GM23338 (cell line): ENCODE data around the gene FGFRL1. TPM values are rescaled to one million over a fixed set of nuclear protein-coding genes. Genes with fewer than 3 reads are reported as not detected.

Experiments used
- ATAC-seq: fragments of 200-7000 bp; cut with Tn5 transposase; 3 replicates; pipeline ENCODE4 v1.9.1; 2020
- DNase-seq: peaks from one replicate; pipeline ENCODE4 v3.0.0-alpha.2; 2015; ENCODE audit warnings: low spot score
- H2AFZ ChIP-seq: fragments of 200-600 bp; sonication (generic); 2 replicates; pipeline ENCODE4 v1.8.0; 2016; ENCODE audit warnings: antibody characterized with exemption, mild to moderate bottlenecking, moderate library complexity
- H3F3A ChIP-seq: fragments of 200-600 bp; sonication (generic); replicated peaks from 2 replicates; pipeline ENCODE4 v1.8.0; 2017; ENCODE audit warnings: antibody characterized with exemption, mixed run types, low read depth
- H3K27ac ChIP-seq: fragments of 200-600 bp; sonication (generic); 2 replicates; pipeline ENCODE4 v1.6.1; 2016; ENCODE audit warnings: low read depth
- H3K27me3 ChIP-seq: fragments of 200-600 bp; sonication (generic); 2 replicates; pipeline ENCODE4 v1.8.0; 2016; ENCODE audit warnings: mild to moderate bottlenecking, mixed run types, moderate library complexity; ENCODE audit not compliant: insufficient read depth
- H3K36me3 ChIP-seq: fragments of 200-600 bp; sonication (generic); 2 replicates; pipeline ENCODE4 v1.8.0; 2016; ENCODE audit warnings: mild to moderate bottlenecking; ENCODE audit not compliant: insufficient read depth
- H3K4me1 ChIP-seq: fragments of 200-600 bp; sonication (generic); 2 replicates; pipeline ENCODE4 v1.8.0; 2016; ENCODE audit warnings: mild to moderate bottlenecking, moderate library complexity; ENCODE audit not compliant: insufficient read depth
- H3K4me2 ChIP-seq: fragments of 200-600 bp; sonication (generic); 2 replicates; pipeline ENCODE4 v1.7.1; 2017; ENCODE audit warnings: mixed run types
- H3K4me3 ChIP-seq: fragments of 200-600 bp; sonication (generic); 2 replicates; pipeline ENCODE4 v1.6.1; 2016; ENCODE audit warnings: mixed run types
- H3K79me2 ChIP-seq: fragments of 200-600 bp; sonication (generic); replicated peaks from 2 replicates; pipeline ENCODE4 v1.8.0; 2017; ENCODE audit warnings: mild to moderate bottlenecking; ENCODE audit not compliant: insufficient read depth
- H3K9me2 ChIP-seq: fragments of 200-600 bp; sonication (generic); 2 replicates; pipeline ENCODE4 v1.8.0; 2017; ENCODE audit not compliant: insufficient read depth
- H4K20me1 ChIP-seq: fragments of 200-600 bp; sonication (generic); replicated peaks from 2 replicates; pipeline ENCODE4 v1.8.0; 2017; ENCODE audit warnings: mild to moderate bottlenecking; ENCODE audit not compliant: insufficient read depth
- H3K27ac Mint-ChIP-seq: 2 replicates; pipeline ENCODE4 v1.8.0; 2020; ENCODE audit warnings: inconsistent platforms, mild to moderate bottlenecking, moderate library complexity, mixed read lengths
- H3K27me3 Mint-ChIP-seq: 3 replicates; pipeline ENCODE4 v1.8.0; 2022; ENCODE audit warnings: low read depth, mild to moderate bottlenecking, moderate library complexity, mixed read lengths, inconsistent platforms; ENCODE audit not compliant: insufficient read depth, poor library complexity
- H3K36me3 Mint-ChIP-seq: 3 replicates; pipeline ENCODE4 v1.8.0; 2021; ENCODE audit warnings: low read depth, mild to moderate bottlenecking, inconsistent platforms, moderate library complexity, mixed read lengths
- H3K4me1 Mint-ChIP-seq: 3 replicates; pipeline ENCODE4 v1.8.0; 2020; ENCODE audit warnings: mild to moderate bottlenecking, inconsistent platforms, mixed read lengths
- H3K4me3 Mint-ChIP-seq: 3 replicates; pipeline ENCODE4 v1.8.0; 2021; ENCODE audit warnings: moderate library complexity, mild to moderate bottlenecking, inconsistent platforms, mixed read lengths
- H3K9me3 Mint-ChIP-seq: 3 replicates; pipeline ENCODE4 v1.8.0; 2020; ENCODE audit warnings: moderate library complexity, mild to moderate bottlenecking, inconsistent platforms, mixed read lengths
- CREB1 ChIP-seq: fragments of 250-450 bp; sonication (Bioruptor Pico); IDR thresholded peaks from 2 replicates; pipeline ENCODE4 v1.5.0; 2020; ENCODE audit warnings: low read depth, mild to moderate bottlenecking, moderate library complexity
- ETS1 ChIP-seq: IDR thresholded peaks from 2 replicates; pipeline ENCODE4 v1.6.1; 2016; ENCODE audit warnings: antibody characterized with exemption
- EZH2 ChIP-seq: fragments of 200-600 bp; sonication (generic); IDR thresholded peaks from one replicate; pipeline ENCODE4 v1.8.0; 2017; ENCODE audit warnings: antibody characterized with exemption, mild to moderate bottlenecking, low read depth; ENCODE audit not compliant: unreplicated experiment
- EZH2phosphoT487 ChIP-seq: fragments of 200-600 bp; sonication (generic); IDR thresholded peaks from one replicate; pipeline ENCODE4 v1.8.1; 2018; ENCODE audit warnings: antibody characterized with exemption; ENCODE audit not compliant: unreplicated experiment
- JUNB ChIP-seq: IDR thresholded peaks from one replicate; pipeline ENCODE4 v1.6.1; 2016; ENCODE audit warnings: antibody characterized with exemption; ENCODE audit not compliant: unreplicated experiment
- NANOG ChIP-seq: IDR thresholded peaks from 2 replicates; pipeline ENCODE4 v1.6.1; 2016; ENCODE audit warnings: antibody characterized with exemption, borderline replicate concordance
- POLR2AphosphoS5 ChIP-seq: IDR thresholded peaks from 2 replicates; pipeline ENCODE4 v1.6.1; 2016; ENCODE audit warnings: antibody characterized with exemption, low read depth
- STAT1 ChIP-seq: IDR thresholded peaks from one replicate; pipeline ENCODE4 v1.6.1; 2016; ENCODE audit warnings: antibody characterized with exemption; ENCODE audit not compliant: unreplicated experiment
- ZNF114 ChIP-seq: fragments of 250-450 bp; sonication (Bioruptor Pico); IDR thresholded peaks from 2 replicates; pipeline ENCODE4 v1.5.0; 2020; ENCODE audit warnings: mild to moderate bottlenecking, moderate library complexity
- ZNF331 ChIP-seq: fragments of 250-450 bp; sonication (Bioruptor Pico); IDR thresholded peaks from 2 replicates; pipeline ENCODE4 v1.5.0; 2020; ENCODE audit warnings: low read depth, mild to moderate bottlenecking, moderate library complexity
- polyA plus RNA-seq: library from polyadenylated mRNA; unstranded; fragments of >200 nt; fragmentation: Nextera tagmentation; extraction: Ambion mirVana; gene quantifications from 2 replicates; pipeline ENCODE4 v1.2.1, GENCODE V29; 2016
- total RNA-seq: library from RNA; depleted of rRNA; stranded (reverse); fragments of >200 nt; shearing (Covaris generic); gene quantifications from 2 replicates; pipeline ENCODE4 v1.2.3, GENCODE V29; 2014
- TF ChIP-seq, protein P1 (sequence below): fragments of 250-450 bp; sonication (Bioruptor Pico); IDR thresholded peaks from 2 replicates; pipeline ENCODE4 v1.5.0; 2020; ENCODE audit warnings: mild to moderate bottlenecking, moderate library complexity
- TF ChIP-seq, protein P2 (sequence below), 2 experiments: fragments of 200-600 bp in 1 of 2; sonication (generic) in 1 of 2; conservative IDR thresholded peaks; 2 replicates each; pipeline versions ENCODE4 v1.5.1 to v1.6.1; 2016 to 2017; ENCODE audit warnings: antibody characterized with exemption in 2 of 2, low read depth in 2 of 2, mild to moderate bottlenecking in 2 of 2, moderate library complexity in 1 of 2
- TF ChIP-seq, protein P3 (sequence below): IDR thresholded peaks from one replicate; pipeline ENCODE4 v1.6.1; 2018; ENCODE audit warnings: antibody characterized with exemption; ENCODE audit not compliant: unreplicated experiment

Gene FGFRL1
- total and polyA plus RNA-seq, 2 experiments from 2014 or later, result 7.0 to 35.8 TPM

DNA sequence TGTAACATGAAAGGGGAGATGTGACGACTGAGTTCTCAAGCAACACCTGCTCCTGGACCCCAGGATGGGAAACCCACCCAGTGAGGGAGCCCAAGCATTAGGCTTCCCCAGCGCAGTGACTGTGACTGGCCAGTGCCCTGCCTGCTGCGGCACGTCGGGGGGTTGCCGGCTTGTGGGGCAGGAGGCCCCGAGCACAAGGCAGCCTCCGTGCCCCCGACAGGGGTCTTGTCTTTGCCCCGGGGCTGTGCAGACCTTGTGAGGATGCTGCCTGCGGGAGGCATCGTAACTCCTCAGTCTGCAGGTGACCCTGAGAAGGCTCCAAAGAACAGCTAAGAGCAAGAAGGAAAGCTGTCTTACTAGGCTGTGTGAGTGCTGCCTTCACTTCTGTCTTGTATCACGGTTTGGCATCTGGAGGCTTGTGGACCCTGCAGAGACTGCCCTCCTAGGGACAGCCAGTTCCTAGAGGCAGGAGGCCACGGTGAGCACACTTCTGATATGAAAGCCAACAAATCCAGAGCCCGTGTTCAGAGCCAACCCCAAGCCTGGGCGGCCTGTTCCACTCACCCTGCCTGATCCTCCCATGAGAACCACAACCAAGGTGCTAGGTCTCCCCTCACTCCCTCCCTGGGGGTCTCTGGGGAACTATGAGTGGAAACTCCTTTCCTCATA, 47.7 kb downstream of the FGFRL1 start:
- ATAC-seq, result peak; percentile 15; the same call in 2 of the 3 replicates
- Histone ChIP-seq H3K79me2 (no peaks in the 10 kb centered on the region), H3K36me3 (no peaks in the 10 kb centered on the region), H3K4me1 (no peaks in the 10 kb centered on the region), H3K4me3 (no peak overlapping the region), H3K9me2 (no peaks in the 10 kb centered on the region), H3K27me3 (no peaks in the 10 kb centered on the region), H4K20me1 (no peaks in the 10 kb centered on the region), H3F3A (no peaks in the 10 kb centered on the region), H2AFZ (no peak overlapping the region), H3K4me2 (no peak overlapping the region), H3K27ac (no peak overlapping the region)
- TF ChIP-seq EZH2, result no peak
- TF ChIP-seq STAT1, result no peak
- no peak for TF ChIP-seq NANOG
- TF ChIP-seq CREB1, result no peak
- TF ChIP-seq, protein P1, sequence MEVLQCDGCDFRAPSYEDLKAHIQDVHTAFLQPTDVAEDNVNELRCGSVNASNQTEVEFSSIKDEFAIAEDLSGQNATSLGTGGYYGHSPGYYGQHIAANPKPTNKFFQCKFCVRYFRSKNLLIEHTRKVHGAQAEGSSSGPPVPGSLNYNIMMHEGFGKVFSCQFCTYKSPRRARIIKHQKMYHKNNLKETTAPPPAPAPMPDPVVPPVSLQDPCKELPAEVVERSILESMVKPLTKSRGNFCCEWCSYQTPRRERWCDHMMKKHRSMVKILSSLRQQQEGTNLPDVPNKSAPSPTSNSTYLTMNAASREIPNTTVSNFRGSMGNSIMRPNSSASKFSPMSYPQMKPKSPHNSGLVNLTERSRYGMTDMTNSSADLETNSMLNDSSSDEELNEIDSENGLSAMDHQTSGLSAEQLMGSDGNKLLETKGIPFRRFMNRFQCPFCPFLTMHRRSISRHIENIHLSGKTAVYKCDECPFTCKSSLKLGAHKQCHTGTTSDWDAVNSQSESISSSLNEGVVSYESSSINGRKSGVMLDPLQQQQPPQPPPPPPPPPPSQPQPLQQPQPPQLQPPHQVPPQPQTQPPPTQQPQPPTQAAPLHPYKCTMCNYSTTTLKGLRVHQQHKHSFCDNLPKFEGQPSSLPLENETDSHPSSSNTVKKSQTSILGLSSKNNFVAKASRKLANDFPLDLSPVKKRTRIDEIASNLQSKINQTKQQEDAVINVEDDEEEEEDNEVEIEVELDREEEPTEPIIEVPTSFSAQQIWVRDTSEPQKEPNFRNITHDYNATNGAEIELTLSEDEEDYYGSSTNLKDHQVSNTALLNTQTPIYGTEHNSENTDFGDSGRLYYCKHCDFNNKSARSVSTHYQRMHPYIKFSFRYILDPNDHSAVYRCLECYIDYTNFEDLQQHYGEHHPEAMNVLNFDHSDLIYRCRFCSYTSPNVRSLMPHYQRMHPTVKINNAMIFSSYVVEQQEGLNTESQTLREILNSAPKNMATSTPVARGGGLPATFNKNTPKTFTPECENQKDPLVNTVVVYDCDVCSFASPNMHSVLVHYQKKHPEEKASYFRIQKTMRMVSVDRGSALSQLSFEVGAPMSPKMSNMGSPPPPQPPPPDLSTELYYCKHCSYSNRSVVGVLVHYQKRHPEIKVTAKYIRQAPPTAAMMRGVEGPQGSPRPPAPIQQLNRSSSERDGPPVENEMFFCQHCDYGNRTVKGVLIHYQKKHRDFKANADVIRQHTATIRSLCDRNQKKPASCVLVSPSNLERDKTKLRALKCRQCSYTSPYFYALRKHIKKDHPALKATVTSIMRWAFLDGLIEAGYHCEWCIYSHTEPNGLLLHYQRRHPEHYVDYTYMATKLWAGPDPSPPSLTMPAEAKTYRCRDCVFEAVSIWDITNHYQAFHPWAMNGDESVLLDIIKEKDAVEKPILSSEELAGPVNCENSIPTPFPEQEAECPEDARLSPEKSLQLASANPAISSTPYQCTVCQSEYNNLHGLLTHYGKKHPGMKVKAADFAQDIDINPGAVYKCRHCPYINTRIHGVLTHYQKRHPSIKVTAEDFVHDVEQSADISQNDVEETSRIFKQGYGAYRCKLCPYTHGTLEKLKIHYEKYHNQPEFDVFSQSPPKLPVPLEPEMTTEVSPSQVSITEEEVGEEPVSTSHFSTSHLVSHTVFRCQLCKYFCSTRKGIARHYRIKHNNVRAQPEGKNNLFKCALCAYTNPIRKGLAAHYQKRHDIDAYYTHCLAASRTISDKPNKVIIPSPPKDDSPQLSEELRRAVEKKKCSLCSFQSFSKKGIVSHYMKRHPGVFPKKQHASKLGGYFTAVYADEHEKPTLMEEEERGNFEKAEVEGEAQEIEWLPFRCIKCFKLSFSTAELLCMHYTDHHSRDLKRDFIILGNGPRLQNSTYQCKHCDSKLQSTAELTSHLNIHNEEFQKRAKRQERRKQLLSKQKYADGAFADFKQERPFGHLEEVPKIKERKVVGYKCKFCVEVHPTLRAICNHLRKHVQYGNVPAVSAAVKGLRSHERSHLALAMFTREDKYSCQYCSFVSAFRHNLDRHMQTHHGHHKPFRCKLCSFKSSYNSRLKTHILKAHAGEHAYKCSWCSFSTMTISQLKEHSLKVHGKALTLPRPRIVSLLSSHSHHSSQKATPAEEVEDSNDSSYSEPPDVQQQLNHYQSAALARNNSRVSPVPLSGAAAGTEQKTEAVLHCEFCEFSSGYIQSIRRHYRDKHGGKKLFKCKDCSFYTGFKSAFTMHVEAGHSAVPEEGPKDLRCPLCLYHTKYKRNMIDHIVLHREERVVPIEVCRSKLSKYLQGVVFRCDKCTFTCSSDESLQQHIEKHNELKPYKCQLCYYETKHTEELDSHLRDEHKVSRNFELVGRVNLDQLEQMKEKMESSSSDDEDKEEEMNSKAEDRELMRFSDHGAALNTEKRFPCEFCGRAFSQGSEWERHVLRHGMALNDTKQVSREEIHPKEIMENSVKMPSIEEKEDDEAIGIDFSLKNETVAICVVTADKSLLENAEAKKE (CRISPR knock-in tag), result no peak
- TF ChIP-seq, protein P2, sequence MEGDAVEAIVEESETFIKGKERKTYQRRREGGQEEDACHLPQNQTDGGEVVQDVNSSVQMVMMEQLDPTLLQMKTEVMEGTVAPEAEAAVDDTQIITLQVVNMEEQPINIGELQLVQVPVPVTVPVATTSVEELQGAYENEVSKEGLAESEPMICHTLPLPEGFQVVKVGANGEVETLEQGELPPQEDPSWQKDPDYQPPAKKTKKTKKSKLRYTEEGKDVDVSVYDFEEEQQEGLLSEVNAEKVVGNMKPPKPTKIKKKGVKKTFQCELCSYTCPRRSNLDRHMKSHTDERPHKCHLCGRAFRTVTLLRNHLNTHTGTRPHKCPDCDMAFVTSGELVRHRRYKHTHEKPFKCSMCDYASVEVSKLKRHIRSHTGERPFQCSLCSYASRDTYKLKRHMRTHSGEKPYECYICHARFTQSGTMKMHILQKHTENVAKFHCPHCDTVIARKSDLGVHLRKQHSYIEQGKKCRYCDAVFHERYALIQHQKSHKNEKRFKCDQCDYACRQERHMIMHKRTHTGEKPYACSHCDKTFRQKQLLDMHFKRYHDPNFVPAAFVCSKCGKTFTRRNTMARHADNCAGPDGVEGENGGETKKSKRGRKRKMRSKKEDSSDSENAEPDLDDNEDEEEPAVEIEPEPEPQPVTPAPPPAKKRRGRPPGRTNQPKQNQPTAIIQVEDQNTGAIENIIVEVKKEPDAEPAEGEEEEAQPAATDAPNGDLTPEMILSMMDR (conservative IDR thresholded peaks at IDR 0.05; ENCODE audit: low read depth in 2 of 2), result no peak
- TF ChIP-seq EZH2phosphoT487, result no peak
- TF ChIP-seq JUNB, result no peak
- TF ChIP-seq ETS1, result no peak
- TF ChIP-seq, protein P3, sequence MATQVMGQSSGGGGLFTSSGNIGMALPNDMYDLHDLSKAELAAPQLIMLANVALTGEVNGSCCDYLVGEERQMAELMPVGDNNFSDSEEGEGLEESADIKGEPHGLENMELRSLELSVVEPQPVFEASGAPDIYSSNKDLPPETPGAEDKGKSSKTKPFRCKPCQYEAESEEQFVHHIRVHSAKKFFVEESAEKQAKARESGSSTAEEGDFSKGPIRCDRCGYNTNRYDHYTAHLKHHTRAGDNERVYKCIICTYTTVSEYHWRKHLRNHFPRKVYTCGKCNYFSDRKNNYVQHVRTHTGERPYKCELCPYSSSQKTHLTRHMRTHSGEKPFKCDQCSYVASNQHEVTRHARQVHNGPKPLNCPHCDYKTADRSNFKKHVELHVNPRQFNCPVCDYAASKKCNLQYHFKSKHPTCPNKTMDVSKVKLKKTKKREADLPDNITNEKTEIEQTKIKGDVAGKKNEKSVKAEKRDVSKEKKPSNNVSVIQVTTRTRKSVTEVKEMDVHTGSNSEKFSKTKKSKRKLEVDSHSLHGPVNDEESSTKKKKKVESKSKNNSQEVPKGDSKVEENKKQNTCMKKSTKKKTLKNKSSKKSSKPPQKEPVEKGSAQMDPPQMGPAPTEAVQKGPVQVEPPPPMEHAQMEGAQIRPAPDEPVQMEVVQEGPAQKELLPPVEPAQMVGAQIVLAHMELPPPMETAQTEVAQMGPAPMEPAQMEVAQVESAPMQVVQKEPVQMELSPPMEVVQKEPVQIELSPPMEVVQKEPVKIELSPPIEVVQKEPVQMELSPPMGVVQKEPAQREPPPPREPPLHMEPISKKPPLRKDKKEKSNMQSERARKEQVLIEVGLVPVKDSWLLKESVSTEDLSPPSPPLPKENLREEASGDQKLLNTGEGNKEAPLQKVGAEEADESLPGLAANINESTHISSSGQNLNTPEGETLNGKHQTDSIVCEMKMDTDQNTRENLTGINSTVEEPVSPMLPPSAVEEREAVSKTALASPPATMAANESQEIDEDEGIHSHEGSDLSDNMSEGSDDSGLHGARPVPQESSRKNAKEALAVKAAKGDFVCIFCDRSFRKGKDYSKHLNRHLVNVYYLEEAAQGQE, result no peak
- TF ChIP-seq POLR2AphosphoS5, result no peak
- no peak for TF ChIP-seq ZNF331 (CRISPR knock-in tag)
- TF ChIP-seq ZNF114, result no peak
- Mint-ChIP-seq H3K4me3 (no peak overlapping the region), H3K27me3 (peaks cover 16% of the 10 kb centered on the region), H3K36me3 (no peaks in the 10 kb centered on the region), H3K4me1 (peaks cover 5% of the 10 kb centered on the region), H3K27ac (no peak overlapping the region), H3K9me3 (no peaks in the 10 kb centered on the region)
- DNase-seq, result no peak
